Thymus (tissue), 11 donors: ENCODE results near the gene SPTSSA. TPM values are rescaled to one million over a fixed set of nuclear protein-coding genes. Genes with fewer than 3 reads are reported as not detected.

Experiments used
- DNase-seq, 9 donors: peaks; one replicate each; pipeline ENCODE4 v3.0.0-alpha.2; 2013; ENCODE audit warnings: low spot score in 9 of 9, low read depth in 6 of 9, missing footprints in 1 of 9
- H3K27ac ChIP-seq, 2 donors: one replicate each; pipeline ENCODE4 v1.5.1; 2013; ENCODE audit warnings: control low read depth in 1 of 2, low read depth in 1 of 2, low read length in 1 of 2, mild to moderate bottlenecking in 1 of 2, moderate library complexity in 1 of 2
- H3K27me3 ChIP-seq, 2 donors: one replicate each; pipeline ENCODE4 v1.5.1; 2013; ENCODE audit warnings: low read length in 1 of 2; ENCODE audit not compliant: control insufficient read depth in 2 of 2, insufficient read depth in 1 of 2
- H3K36me3 ChIP-seq, 2 donors: one replicate each; pipeline ENCODE4 v1.5.1; 2013; ENCODE audit warnings: low read length in 1 of 2, mild to moderate bottlenecking in 1 of 2, moderate library complexity in 1 of 2; ENCODE audit not compliant: control insufficient read depth in 2 of 2, insufficient read depth in 2 of 2
- H3K4me1 ChIP-seq, 2 donors: one replicate each; pipeline ENCODE4 v1.5.1; 2013; ENCODE audit warnings: low read length in 2 of 2; ENCODE audit not compliant: control insufficient read depth in 2 of 2, insufficient read depth in 2 of 2
- H3K4me3 ChIP-seq, 2 donors: one replicate each; pipeline ENCODE4 v1.5.1; 2013; ENCODE audit warnings: low read length in 2 of 2, control low read depth in 1 of 2, mild to moderate bottlenecking in 1 of 2
- H3K9me3 ChIP-seq, 2 donors: one replicate each; pipeline ENCODE4 v1.5.1; 2013; ENCODE audit warnings: low read length in 1 of 2, mild to moderate bottlenecking in 1 of 2; ENCODE audit not compliant: control insufficient read depth in 2 of 2, insufficient read depth in 1 of 2
- WGBS: extraction: QIAGEN DNeasy Blood & Tissue Kit; methylation state at CpG from one replicate; pipeline ENCODE4 v1.1.7; 2013; 5-methylcytosine and 5-hydroxymethylcytosine counted together
- polyA plus RNA-seq: library from polyadenylated mRNA; stranded (reverse); fragments of 200-250 nt; gene quantifications from one replicate; pipeline ENCODE4 v1.2.3, GENCODE V29; 2013
- total RNA-seq: library from RNA; stranded (reverse); fragments of 120-200 nt; gene quantifications from one replicate; pipeline ENCODE4 v1.2.4, GENCODE V29; 2013
- donor health status: healthy.

The SPTSSA gene
- total and polyA plus RNA-seq, 2 donors: 2.4 to 34.7 TPM

- H3K4me1 ChIP-seq: no peaks in the 10 kb centered on the region
- no peak overlapping the region for H3K27ac ChIP-seq
- DNase-seq: no peak
- peaks cover 0 to 4% of the 10 kb centered on the region in 2 donors for H3K9me3 ChIP-seq
- no peaks in the 10 kb centered on the region for H3K27me3 ChIP-seq
- no peaks in the 10 kb centered on the region for H3K36me3 ChIP-seq
- 96% methylated on average over 2 of the region's 2 CpGs for WGBS
- H3K4me3 ChIP-seq: no peak overlapping the region
Observed at GRCh38 chr14:34424488-34424887, 37.6 kb downstream of the SPTSSA start.

GRCh38 chr14:34423445-34423844 is 38.6 kb downstream of the SPTSSA start:
- Histone ChIP-seq H3K36me3 (no peaks in the 10 kb centered on the region), H3K27me3 (no peaks in the 10 kb centered on the region), H3K4me1 (no peaks in the 10 kb centered on the region), H3K27ac (no peak overlapping the region), H3K9me3 (peaks cover 0 to 4% of the 10 kb centered on the region in 2 donors), H3K4me3 (no peak overlapping the region)
- WGBS: 97% methylated on average over 2 of the region's 2 CpGs
- no peak for DNase-seq

DNA sequence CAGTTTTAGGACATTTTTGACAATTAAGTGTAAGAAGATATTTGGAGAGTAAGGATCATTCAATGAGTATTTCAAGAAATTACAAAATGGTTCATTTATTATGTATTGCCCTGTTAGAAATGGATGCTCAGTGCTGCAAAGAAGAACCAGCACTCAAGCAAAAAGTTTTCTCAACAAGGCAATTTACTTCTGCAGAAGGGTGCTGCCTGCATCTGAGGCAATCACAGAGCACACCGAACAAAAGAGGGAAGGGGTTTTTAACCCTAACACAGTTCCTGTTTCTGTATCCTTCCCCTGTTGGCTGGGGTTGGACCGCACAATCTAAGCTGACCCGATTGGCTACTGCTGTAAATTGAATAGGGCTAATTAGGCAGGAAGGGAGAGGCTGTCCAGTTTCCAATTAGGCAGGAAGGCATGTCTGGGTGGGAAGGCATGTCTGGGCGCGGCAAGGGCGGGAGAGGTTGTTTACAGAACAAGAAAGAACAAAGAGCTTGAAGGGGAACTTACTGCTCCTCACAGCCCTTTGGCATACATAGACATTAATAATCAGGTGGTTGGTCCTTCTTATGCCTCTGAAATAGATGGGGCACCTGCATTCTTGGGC is 41.4 kb downstream of the SPTSSA start:
- WGBS: 95% methylated on average over 6 of the region's 6 CpGs
- Histone ChIP-seq H3K9me3 (peaks cover 0 to 4% of the 10 kb centered on the region in 2 donors), H3K27ac (no peak overlapping the region), H3K27me3 (no peaks in the 10 kb centered on the region), H3K36me3 (no peaks in the 10 kb centered on the region), H3K4me3 (no peak overlapping the region), H3K4me1 (no peaks in the 10 kb centered on the region)
- no peak for DNase-seq

GRCh38 chr14:34409721-34410120 is 52.3 kb downstream of the SPTSSA start:
- no peak for DNase-seq
- Histone ChIP-seq H3K36me3 (no peaks in the 10 kb centered on the region), H3K4me3 (no peak overlapping the region), H3K27ac (no peak overlapping the region), H3K9me3 (peaks cover 0 to 4% of the 10 kb centered on the region in 2 donors), H3K27me3 (no peaks in the 10 kb centered on the region), H3K4me1 (no peaks in the 10 kb centered on the region)
- WGBS: 95% methylated on average over 2 of the region's 2 CpGs

DNA sequence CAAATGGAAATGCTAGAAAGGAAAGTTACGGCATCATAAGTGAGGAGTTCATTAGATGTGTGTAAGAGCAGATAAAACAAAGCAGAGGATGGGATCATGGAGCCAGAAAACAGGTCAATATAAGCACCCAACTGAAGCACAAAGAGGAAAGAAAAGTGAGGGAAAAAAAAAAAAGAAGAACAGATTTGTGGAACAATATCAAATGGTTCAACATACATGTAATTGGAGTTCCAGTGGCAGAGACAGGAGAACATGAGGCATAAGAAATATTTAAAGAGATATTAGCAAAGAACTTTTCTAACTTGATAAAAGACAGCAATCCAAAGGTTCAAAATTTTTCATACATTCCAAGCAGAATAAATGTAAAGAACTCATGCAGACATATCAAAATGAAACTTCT is 54.1 kb downstream of the SPTSSA start:
- no peak overlapping the region for H3K4me3 ChIP-seq

DNA sequence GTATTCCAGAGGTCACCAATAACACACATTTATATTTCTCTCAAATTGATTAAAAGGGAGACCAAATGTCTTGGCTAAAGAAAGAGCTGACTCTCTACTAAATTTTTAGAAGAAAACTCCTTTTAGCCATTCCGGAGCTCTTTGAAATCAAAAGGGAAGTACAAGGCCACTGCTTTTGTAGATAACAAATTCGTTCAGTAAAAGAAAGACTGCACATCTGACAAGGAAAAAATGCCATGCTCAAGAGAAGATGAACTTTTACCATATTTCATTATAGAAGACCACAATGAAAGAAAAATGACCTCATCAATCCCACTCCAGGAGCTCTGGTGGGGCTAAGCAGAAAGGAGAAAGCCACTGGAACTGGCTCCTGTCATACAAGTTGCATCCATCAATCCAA is 57.6 kb downstream of the SPTSSA start:
- WGBS: 11% methylated on average over 2 of the region's 2 CpGs

More for the DNA sequence above, 54.1 kb downstream of the SPTSSA start:
- Histone ChIP-seq H3K36me3 (no peaks in the 10 kb centered on the region), H3K27me3 (no peaks in the 10 kb centered on the region), H3K27ac (no peak overlapping the region), H3K9me3 (peaks cover 0 to 4% of the 10 kb centered on the region in 2 donors), H3K4me1 (no peaks in the 10 kb centered on the region)
- 94% methylated on average over 1 of the region's 1 CpG for WGBS
- no peak for DNase-seq

GRCh38 chr14:34403646-34404045 is 58.4 kb downstream of the SPTSSA start:
- no peak overlapping the region for H3K4me3 ChIP-seq
- H3K4me1 ChIP-seq: no peaks in the 10 kb centered on the region
- no peaks in the 10 kb centered on the region for H3K36me3 ChIP-seq
- no peak for DNase-seq
- H3K9me3 ChIP-seq: no peaks in the 10 kb centered on the region
- no peak overlapping the region for H3K27ac ChIP-seq
- no peaks in the 10 kb centered on the region for H3K27me3 ChIP-seq
- WGBS: 91% methylated on average over 5 of the region's 5 CpGs

More for the DNA sequence above, 57.6 kb downstream of the SPTSSA start:
- Histone ChIP-seq H3K4me3 (no peak overlapping the region), H3K36me3 (no peaks in the 10 kb centered on the region), H3K4me1 (no peaks in the 10 kb centered on the region), H3K27ac (no peak overlapping the region), H3K9me3 (no peaks in the 10 kb centered on the region), H3K27me3 (no peaks in the 10 kb centered on the region)
- no peak for DNase-seq

- Histone ChIP-seq H3K4me1 (no peaks in the 10 kb centered on the region), H3K4me3 (no peak overlapping the region), H3K36me3 (no peaks in the 10 kb centered on the region), H3K27ac (no peak overlapping the region), H3K9me3 (no peaks in the 10 kb centered on the region), H3K27me3 (no peaks in the 10 kb centered on the region)
- DNase-seq: no peak
- WGBS: 97% methylated on average over 3 of the region's 3 CpGs
Observed at GRCh38 chr14:34398024-34398423, 64.0 kb downstream of the SPTSSA start.

- Histone ChIP-seq H3K36me3 (no peaks in the 10 kb centered on the region), H3K9me3 (peaks cover 0 to 6% of the 10 kb centered on the region in 2 donors), H3K27me3 (no peaks in the 10 kb centered on the region), H3K27ac (no peak overlapping the region), H3K4me3 (no peak overlapping the region), H3K4me1 (no peaks in the 10 kb centered on the region)
- DNase-seq: no peak
- WGBS: 95% methylated on average over 4 of the region's 4 CpGs
Observed at GRCh38 chr14:34387974-34388516, 74.0 kb downstream of the SPTSSA start.
